K562 (cell line): ENCODE measurements around the gene OR51V1. TPM values are rescaled to one million over a fixed set of nuclear protein-coding genes. Genes with fewer than 3 reads are reported as not detected.

Source experiments
- ARHGAP35 ChIP-seq: fragments of 450-650 bp; IDR thresholded peaks from 2 replicates; pipeline ENCODE4 v1.6.1; 2018; ENCODE audit not compliant: partially characterized antibody
- CBFA2T3 ChIP-seq: fragments of 450-650 bp; IDR thresholded peaks from 2 replicates; pipeline ENCODE4 v1.6.1; 2017
- CC2D1A ChIP-seq: fragments of 450-650 bp; IDR thresholded peaks from 2 replicates; pipeline ENCODE4 v1.6.1; 2017; ENCODE audit warnings: mild to moderate bottlenecking
- CGGBP1 ChIP-seq: fragments of 250-450 bp; sonication (Bioruptor Pico); IDR thresholded peaks from 2 replicates; pipeline ENCODE4 v1.9.0; 2021; ENCODE audit warnings: mild to moderate bottlenecking
- CTBP1 ChIP-seq: fragments of 450-650 bp; IDR thresholded peaks from 2 replicates; pipeline ENCODE4 v1.6.1; 2016; ENCODE audit warnings: borderline replicate concordance
- E2F3 ChIP-seq: fragments of 250-450 bp; sonication (Bioruptor Pico); IDR thresholded peaks from 2 replicates; pipeline ENCODE4 v1.4.0; 2020; ENCODE audit warnings: mild to moderate bottlenecking
- GATAD2B ChIP-seq: fragments of 450-650 bp; IDR thresholded peaks from 2 replicates; pipeline ENCODE4 v1.6.1; 2017; ENCODE audit warnings: mild to moderate bottlenecking, borderline replicate concordance
- HES1 ChIP-seq: fragments of 450-650 bp; IDR thresholded peaks from 2 replicates; pipeline ENCODE4 v1.6.1; 2016; ENCODE audit warnings: low read depth, mild to moderate bottlenecking, moderate library complexity
- HOXB6 ChIP-seq: fragments of 250-450 bp; sonication (Bioruptor Pico); IDR thresholded peaks from 2 replicates; pipeline ENCODE4 v1.5.1; 2022; ENCODE audit warnings: mild to moderate bottlenecking, borderline replicate concordance
- L3MBTL2 ChIP-seq: fragments of 450-650 bp; IDR thresholded peaks from 2 replicates; pipeline ENCODE4 v1.6.1; 2016; ENCODE audit warnings: mild to moderate bottlenecking, moderate library complexity
- LCOR ChIP-seq: sonication (generic); formaldehyde crosslinking; IDR thresholded peaks from 2 replicates; pipeline ENCODE4 v1.8.0; 2022; ENCODE audit warnings: mild to moderate bottlenecking, missing genetic modification reagents
- MIER1 ChIP-seq: fragments of 450-650 bp; IDR thresholded peaks from 2 replicates; pipeline ENCODE4 v1.6.1; 2016; ENCODE audit warnings: antibody characterized with exemption, mild to moderate bottlenecking, low read depth
- MTA1 ChIP-seq: fragments of 450-650 bp; IDR thresholded peaks from 2 replicates; pipeline ENCODE4 v1.6.1; 2017; ENCODE audit warnings: borderline replicate concordance
- MTA2 ChIP-seq: fragments of 450-650 bp; IDR thresholded peaks from 2 replicates; pipeline ENCODE4 v1.6.1; 2016; ENCODE audit warnings: low read depth
- NBN ChIP-seq: fragments of 450-650 bp; IDR thresholded peaks from 2 replicates; pipeline ENCODE4 v1.6.1; 2016; ENCODE audit warnings: low read depth, mild to moderate bottlenecking
- NCOA1 ChIP-seq: fragments of 450-650 bp; IDR thresholded peaks from 2 replicates; pipeline ENCODE4 v1.6.1; 2016; ENCODE audit warnings: low read depth
- NCOA4 ChIP-seq: fragments of 450-650 bp; IDR thresholded peaks from 2 replicates; pipeline ENCODE4 v1.6.1; 2018; ENCODE audit warnings: mild to moderate bottlenecking; ENCODE audit not compliant: partially characterized antibody
- NONO ChIP-seq, 2 experiments: fragments of 200-400 bp in 1 of 2; fragments of 450-650 bp in 1 of 2; formaldehyde crosslinking in 1 of 2; IDR thresholded peaks; 2 replicates each; pipeline ENCODE4 v1.6.1; 2017; ENCODE audit warnings: low read depth in 2 of 2, mild to moderate bottlenecking in 2 of 2, moderate library complexity in 2 of 2, low read length in 1 of 2
- POLR2AphosphoS5 ChIP-seq: IDR thresholded peaks from 2 replicates; pipeline ENCODE4 v1.6.1; 2011; ENCODE audit warnings: mild to moderate bottlenecking, low read depth, low read length, moderate library complexity; ENCODE audit not compliant: control insufficient read depth, insufficient read depth
- SIX5 ChIP-seq, 2 experiments: IDR thresholded peaks; 2 replicates each; pipeline ENCODE4 v1.6.1; 2011; ENCODE audit warnings: low read length in 2 of 2, borderline replicate concordance in 1 of 2, low read depth in 1 of 2, mild to moderate bottlenecking in 1 of 2, moderate library complexity in 1 of 2; ENCODE audit not compliant: insufficient read depth in 1 of 2
- SMAD3 ChIP-seq: fragments of 450-650 bp; formaldehyde crosslinking; conservative IDR thresholded peaks from 2 replicates; pipeline ENCODE4 v1.4.0; 2020; ENCODE audit warnings: mild to moderate bottlenecking
- STAT5A ChIP-seq: IDR thresholded peaks from 2 replicates; pipeline ENCODE4 v1.6.1; 2012; ENCODE audit warnings: low read length, inconsistent platforms, borderline replicate concordance
- TARDBP ChIP-seq: fragments of 450-650 bp; IDR thresholded peaks from 2 replicates; pipeline ENCODE4 v1.6.1; 2016
- TEAD4 ChIP-seq, 2 experiments: sonication (generic) in 1 of 2; formaldehyde crosslinking in 1 of 2; IDR thresholded peaks; 2 replicates each; pipeline versions ENCODE4 v1.6.1 to v1.8.0; 2012 to 2022; ENCODE audit warnings: borderline replicate concordance in 1 of 2, inconsistent platforms in 1 of 2, low read length in 1 of 2, mild to moderate bottlenecking in 1 of 2, missing genetic modification reagents in 1 of 2
- THRB ChIP-seq: fragments of 450-650 bp; formaldehyde crosslinking; conservative IDR thresholded peaks from 2 replicates; pipeline ENCODE4 v1.4.0; 2022; ENCODE audit warnings: mild to moderate bottlenecking, missing genetic modification characterization
- ZBTB17 ChIP-seq: fragments of 450-650 bp; formaldehyde crosslinking; IDR thresholded peaks from 2 replicates; pipeline ENCODE4 v1.4.0; 2020; ENCODE audit warnings: mild to moderate bottlenecking
- ZNF197 ChIP-seq: fragments of 200-800 bp; sonication (Bioruptor generic); IDR thresholded peaks from 2 replicates; pipeline ENCODE4 v1.6.1; 2016; ENCODE audit warnings: low read depth, missing genetic modification characterization, missing compliant biosample characterization
- ZNF280B ChIP-seq: fragments of 250-450 bp; sonication (Bioruptor Pico); IDR thresholded peaks from 2 replicates; pipeline ENCODE4 v1.5.1; 2021; ENCODE audit warnings: mild to moderate bottlenecking
- ZNF444 ChIP-seq: fragments of 250-450 bp; sonication (Bioruptor Pico); IDR thresholded peaks from 2 replicates; pipeline ENCODE4 v1.4.0; 2020; ENCODE audit warnings: mild to moderate bottlenecking, moderate library complexity
- ZNF764 ChIP-seq: fragments of 250-450 bp; sonication (Bioruptor Pico); IDR thresholded peaks from 2 replicates; pipeline ENCODE4 v1.4.0; 2020; ENCODE audit warnings: low read depth, mild to moderate bottlenecking, moderate library complexity
- polyA plus RNA-seq, 8 experiments: library from polyadenylated mRNA; depleted of rRNA in 4 of 8; stranded (reverse) in 5 of 8; unstranded in 3 of 8; fragments of >200 nt; fragmentation: Nextera tagmentation in 2 of 8; fragmentation: Illumina TruSeq in 1 of 8; extraction: Ambion mirVana in 2 of 8; extraction: Trizol in 1 of 8; gene quantifications; 2 replicates each; pipeline versions ENCODE4 v1.2.1 to v1.2.3, GENCODE V29; 2011 to 2014; ENCODE audit warnings: inconsistent platforms in 1 of 8, missing spikeins in 1 of 8
- total RNA-seq, 7 experiments: library from RNA; depleted of rRNA in 6 of 7; stranded (reverse); fragments of >200 nt in 6 of 7; fragmentation: Illumina TruSeq in 2 of 7; extraction: Trizol in 2 of 7; gene quantifications; 2 replicates each; pipeline versions ENCODE4 v1.2.1 to v1.2.3, GENCODE V29; 2011 to 2021; ENCODE audit warnings: low replicate concordance in 1 of 7

OR51V1 gene
- total and polyA plus RNA-seq, 9 of the 15 experiments (the other 6 are each of a cell fraction or from before 2014, with no cell fraction given), result not detected

- TF ChIP-seq STAT5A, result peak; percentile 7; the same call in 1 of the 2 replicates
- TF ChIP-seq NCOA1, result no peak
- no peak for TF ChIP-seq ZNF197 (CRISPR knock-in tag)
- TF ChIP-seq CC2D1A, result no peak
- no peak for TF ChIP-seq SMAD3 (CRISPR knock-in tag)
- no peak for TF ChIP-seq ZNF444 (CRISPR knock-in tag)
- no peak for TF ChIP-seq ARHGAP35
- no peak for TF ChIP-seq HES1
- TF ChIP-seq ZBTB17 (CRISPR knock-in tag), result no peak
- TF ChIP-seq NBN, result no peak
- no peak for TF ChIP-seq GATAD2B
- peak; percentile 29; the same call in 1 of the 2 replicates for TF ChIP-seq MTA2
- peak; percentile 52; the same call in 1 of the 2 replicates for TF ChIP-seq TEAD4 (IDR thresholded peaks at IDR 0.05; ENCODE audit: low read length)
- TF ChIP-seq TEAD4 (CRISPR knock-in tag; IDR thresholded peaks at IDR 0.05; ENCODE audit: borderline replicate concordance), result no peak
- no peak for TF ChIP-seq NONO (IDR thresholded peaks at IDR 0.05; ENCODE audit: low read depth in 2 of 2, low read length in 1 of 2)
- no peak for TF ChIP-seq ZNF764 (CRISPR knock-in tag)
- no peak for TF ChIP-seq CGGBP1
- TF ChIP-seq CBFA2T3, result peak; percentile 85
- TF ChIP-seq L3MBTL2, result no peak
- TF ChIP-seq ZNF280B, result no peak
- TF ChIP-seq TARDBP, result no peak
- TF ChIP-seq POLR2AphosphoS5, result peak; percentile 51; the same call in 1 of the 2 replicates
- TF ChIP-seq NCOA4, result no peak
- no peak for TF ChIP-seq HOXB6 (CRISPR knock-in tag)
- peak; percentile 24; the same call in 1 of the 2 replicates for TF ChIP-seq CTBP1
- TF ChIP-seq LCOR (CRISPR knock-in tag), result no peak
- no peak for TF ChIP-seq THRB (CRISPR knock-in tag)
- TF ChIP-seq MIER1, result no peak
- TF ChIP-seq SIX5 (IDR thresholded peaks at IDR 0.05; ENCODE audit: borderline replicate concordance in 1 of 2, insufficient read depth in 1 of 2, low read depth in 1 of 2, low read length in 2 of 2), result no peak
- TF ChIP-seq E2F3 (CRISPR knock-in tag), result no peak
- no peak for TF ChIP-seq MTA1
Measured at GRCh38 chr11:5225480-5225871, 25.0 kb upstream of the OR51V1 start (continued).
